Peyer's patch (tissue), 4 donors: ENCODE measurements around the gene RAPGEF5. TPM values are rescaled to one million over a fixed set of nuclear protein-coding genes. Genes with fewer than 3 reads are reported as not detected.
A peak's percentile ranks its signal among the peaks of the same experiment; 100 is the strongest.

ENCODE experiments used
- DNase-seq, 3 donors: peaks; one replicate each; pipeline ENCODE4 v3.0.0-alpha.2; 2017 to 2019
- H3K27ac ChIP-seq, 4 donors: fragments of 200-600 bp; sonication (generic); one replicate each; pipeline ENCODE4 v1.5.1; 2016 to 2019
- H3K27me3 ChIP-seq, 2 donors: fragments of 200-600 bp; sonication (generic); one replicate each; pipeline ENCODE4 v1.5.1; 2019
- H3K36me3 ChIP-seq, 3 donors: fragments of 200-600 bp; sonication (generic); one replicate each; pipeline ENCODE4 v1.5.1; 2016 to 2019
- H3K4me1 ChIP-seq, 4 donors: fragments of 200-600 bp; sonication (generic); one replicate each; pipeline ENCODE4 v1.5.1; 2016 to 2019
- H3K4me3 ChIP-seq, 4 donors: fragments of 200-600 bp; sonication (generic); 1 replicate in 3 of 4; 2 replicates in 1 of 4; pipeline ENCODE4 v1.5.1; 2016 to 2019; ENCODE audit warnings: mild to moderate bottlenecking in 1 of 4
- H3K9me3 ChIP-seq, 4 donors: fragments of 200-600 bp; sonication (generic); one replicate each; pipeline ENCODE4 v1.5.1; 2016 to 2019; ENCODE audit warnings: mild to moderate bottlenecking in 1 of 4
- POLR2A ChIP-seq, 2 donors: fragments of 450-650 bp; IDR thresholded peaks; one replicate each; pipeline ENCODE4 v1.5.1; 2017; ENCODE audit warnings: antibody characterized with exemption in 2 of 2, mild to moderate bottlenecking in 2 of 2, moderate library complexity in 2 of 2
- total RNA-seq, 4 donors: library from RNA; depleted of rRNA; stranded (reverse); fragments of >200 nt; gene quantifications; one replicate each; pipeline ENCODE4 v1.1.0, GENCODE V29; 2016
- TF ChIP-seq, protein P1 (sequence below), 6 experiments: fragments of 450-650 bp in 4 of 6; fragments of 200-600 bp in 2 of 6; sonication (generic) in 1 of 6; IDR thresholded peaks; one replicate each; pipeline ENCODE4 v1.5.1; 2017 to 2019; ENCODE audit warnings: antibody characterized with exemption in 6 of 6, mild to moderate bottlenecking in 3 of 6, moderate library complexity in 1 of 6

RAPGEF5 gene
- total RNA-seq, 4 donors from 2014 or later: 92.8 to 144 (median 111) TPM

- Histone ChIP-seq H3K36me3 (no peaks in the 10 kb centered on the region), H3K9me3 (no peaks in the 10 kb centered on the region), H3K27me3 (no peaks in the 10 kb centered on the region), H3K4me3 (no peak overlapping the region), H3K27ac (peak overlapping the region in 1 of 4 donors; percentile 20), H3K4me1 (no peaks in the 10 kb centered on the region)
- no peak for DNase-seq
- TF ChIP-seq, protein P1, sequence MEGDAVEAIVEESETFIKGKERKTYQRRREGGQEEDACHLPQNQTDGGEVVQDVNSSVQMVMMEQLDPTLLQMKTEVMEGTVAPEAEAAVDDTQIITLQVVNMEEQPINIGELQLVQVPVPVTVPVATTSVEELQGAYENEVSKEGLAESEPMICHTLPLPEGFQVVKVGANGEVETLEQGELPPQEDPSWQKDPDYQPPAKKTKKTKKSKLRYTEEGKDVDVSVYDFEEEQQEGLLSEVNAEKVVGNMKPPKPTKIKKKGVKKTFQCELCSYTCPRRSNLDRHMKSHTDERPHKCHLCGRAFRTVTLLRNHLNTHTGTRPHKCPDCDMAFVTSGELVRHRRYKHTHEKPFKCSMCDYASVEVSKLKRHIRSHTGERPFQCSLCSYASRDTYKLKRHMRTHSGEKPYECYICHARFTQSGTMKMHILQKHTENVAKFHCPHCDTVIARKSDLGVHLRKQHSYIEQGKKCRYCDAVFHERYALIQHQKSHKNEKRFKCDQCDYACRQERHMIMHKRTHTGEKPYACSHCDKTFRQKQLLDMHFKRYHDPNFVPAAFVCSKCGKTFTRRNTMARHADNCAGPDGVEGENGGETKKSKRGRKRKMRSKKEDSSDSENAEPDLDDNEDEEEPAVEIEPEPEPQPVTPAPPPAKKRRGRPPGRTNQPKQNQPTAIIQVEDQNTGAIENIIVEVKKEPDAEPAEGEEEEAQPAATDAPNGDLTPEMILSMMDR (IDR thresholded peaks at IDR 0.05): no peak
- TF ChIP-seq POLR2A (IDR thresholded peaks at IDR 0.05): no peak
Observed at GRCh38 chr7:22220941-22221340, 136.0 kb downstream of the RAPGEF5 start.

GRCh38 chr7:22219739-22220493, 137.0 kb downstream of the RAPGEF5 start:
- Histone ChIP-seq H3K27me3 (no peaks in the 10 kb centered on the region), H3K9me3 (no peaks in the 10 kb centered on the region), H3K4me3 (peak overlapping the region in 2 of 4 donors; percentile 10 to 16), H3K4me1 (no peaks in the 10 kb centered on the region), H3K36me3 (no peaks in the 10 kb centered on the region), H3K27ac (peak overlapping the region in 2 of 4 donors; percentile 12 to 20)
- no peak for TF ChIP-seq POLR2A (IDR thresholded peaks at IDR 0.05)
- TF ChIP-seq, protein P1 (IDR thresholded peaks at IDR 0.05): no peak
- DNase-seq: no peak

DNA sequence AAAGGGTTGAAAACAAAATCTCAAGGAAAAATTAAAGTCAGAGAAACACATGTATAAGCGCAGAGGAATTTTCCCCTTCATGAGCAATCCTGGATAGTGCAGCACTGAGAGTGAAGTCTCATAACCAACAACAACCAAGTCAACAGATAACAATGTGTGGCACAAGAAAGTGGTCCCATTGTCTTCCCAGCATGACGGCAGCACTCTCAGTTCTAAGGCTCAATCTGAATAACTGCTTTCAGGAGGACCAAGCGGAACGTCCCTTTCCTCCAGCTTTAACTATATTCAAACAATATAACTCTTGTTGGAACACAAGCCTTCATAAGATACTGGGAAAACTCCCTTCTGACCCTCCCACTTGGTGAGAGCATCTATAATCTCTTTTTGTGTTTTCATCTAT, 137.9 kb downstream of the RAPGEF5 start:
- Histone ChIP-seq H3K36me3 (no peaks in the 10 kb centered on the region), H3K4me1 (no peaks in the 10 kb centered on the region), H3K27ac (peak overlapping the region in 3 of 4 donors; percentile 6 to 20 (median 18)), H3K9me3 (no peaks in the 10 kb centered on the region), H3K4me3 (peak overlapping the region in 3 of 4 donors; percentile 3 to 23 (median 16)), H3K27me3 (no peaks in the 10 kb centered on the region)
- no peak for DNase-seq
- TF ChIP-seq, protein P1 (IDR thresholded peaks at IDR 0.05): no peak
- no peak for TF ChIP-seq POLR2A (IDR thresholded peaks at IDR 0.05)

DNA sequence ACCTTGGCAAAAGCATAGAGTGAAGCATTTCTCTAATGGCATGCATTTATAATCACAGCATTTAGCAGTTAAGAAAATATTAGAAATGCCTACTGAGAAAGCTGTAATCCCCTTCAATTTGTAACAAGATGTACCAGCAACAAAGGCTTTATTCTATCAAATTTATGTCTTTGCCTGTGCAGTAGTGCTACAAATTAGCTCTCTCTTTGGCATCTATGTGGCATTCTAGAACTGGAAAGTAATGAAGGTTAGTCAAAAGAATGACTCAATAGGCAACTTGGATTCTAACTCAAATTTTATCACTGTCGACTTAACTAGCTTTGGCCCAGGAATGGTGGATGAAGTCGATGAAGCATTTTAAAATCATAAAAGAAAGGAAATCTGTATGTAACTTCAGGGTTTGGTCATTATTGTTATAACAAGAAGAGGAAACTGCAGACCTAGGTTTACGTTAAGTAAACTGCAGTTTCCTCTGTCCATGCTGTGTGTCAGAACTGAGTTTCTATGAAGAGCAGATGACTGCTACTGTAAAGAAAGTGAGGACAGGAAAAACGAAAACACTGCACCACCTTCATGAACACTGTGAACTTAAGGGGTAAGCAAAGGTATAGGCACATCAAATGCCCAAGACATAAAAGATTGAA, 140.0 kb downstream of the RAPGEF5 start:
- Histone ChIP-seq H3K27me3 (no peaks in the 10 kb centered on the region), H3K27ac (no peak overlapping the region), H3K4me1 (no peaks in the 10 kb centered on the region), H3K9me3 (no peaks in the 10 kb centered on the region), H3K36me3 (no peaks in the 10 kb centered on the region), H3K4me3 (no peak overlapping the region)
- no peak for TF ChIP-seq POLR2A (IDR thresholded peaks at IDR 0.05)
- TF ChIP-seq, protein P1 (IDR thresholded peaks at IDR 0.05): no peak
- DNase-seq: no peak

DNA sequence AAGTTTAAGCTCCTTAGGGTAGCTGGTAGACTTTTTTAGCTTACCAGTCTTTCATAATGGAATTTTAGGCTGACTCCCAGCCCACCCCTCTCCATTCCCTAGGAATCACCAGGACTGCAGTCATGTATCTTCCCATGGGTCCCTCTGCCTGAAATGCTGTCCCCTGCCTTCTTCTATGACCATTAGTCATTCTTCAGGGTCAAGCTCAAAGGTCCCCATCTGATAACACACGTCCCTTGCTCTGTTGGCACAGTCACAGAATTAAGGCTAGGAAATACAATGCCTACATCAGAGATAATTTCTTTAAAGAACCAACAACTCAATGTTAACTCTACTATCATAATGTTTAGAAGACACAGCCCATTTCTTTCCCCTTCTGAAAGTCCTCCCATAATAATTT, 140.6 kb downstream of the RAPGEF5 start:
- TF ChIP-seq POLR2A (IDR thresholded peaks at IDR 0.05): no peak
- TF ChIP-seq, protein P1 (IDR thresholded peaks at IDR 0.05): no peak
- Histone ChIP-seq H3K36me3 (no peaks in the 10 kb centered on the region), H3K4me3 (no peak overlapping the region), H3K27me3 (no peaks in the 10 kb centered on the region), H3K9me3 (no peaks in the 10 kb centered on the region), H3K4me1 (no peaks in the 10 kb centered on the region), H3K27ac (peak overlapping the region in 1 of 4 donors; percentile 2)
- peak in 1 of 3 donors; percentile 52 for DNase-seq
